Fibroblast of the aortic adventitia (primary cell): ENCODE results near the gene SOX8. TPM values are rescaled to one million over a fixed set of nuclear protein-coding genes. Genes with fewer than 3 reads are reported as not detected.

Source experiments
- DNase-seq: peaks from one replicate; pipeline ENCODE4 v3.0.0-alpha.2; 2010; ENCODE audit warnings: low read depth
- H3K4me3 ChIP-seq: 2 replicates; pipeline ENCODE4 v1.5.1; 2011; ENCODE audit warnings: low read depth, mild to moderate bottlenecking, control low read depth, low read length, moderate library complexity
- CTCF ChIP-seq: IDR thresholded peaks from 2 replicates; pipeline ENCODE4 v1.5.1; 2011; ENCODE audit warnings: mild to moderate bottlenecking, low read length, control low read depth, inconsistent platforms; ENCODE audit not compliant: insufficient read depth
- total RNA-seq: library from RNA; depleted of rRNA; stranded (reverse); fragments of >200 nt; gene quantifications from 2 replicates; pipeline ENCODE4 v1.2.3, GENCODE V29; 2012; ENCODE audit warnings: low replicate concordance

Gene SOX8
- total RNA-seq, 1 donor = 0.09 TPM

- DNase-seq = no peak
Observed at GRCh38 chr16:1003391-1004347, 22.1 kb downstream of the SOX8 start.

DNA sequence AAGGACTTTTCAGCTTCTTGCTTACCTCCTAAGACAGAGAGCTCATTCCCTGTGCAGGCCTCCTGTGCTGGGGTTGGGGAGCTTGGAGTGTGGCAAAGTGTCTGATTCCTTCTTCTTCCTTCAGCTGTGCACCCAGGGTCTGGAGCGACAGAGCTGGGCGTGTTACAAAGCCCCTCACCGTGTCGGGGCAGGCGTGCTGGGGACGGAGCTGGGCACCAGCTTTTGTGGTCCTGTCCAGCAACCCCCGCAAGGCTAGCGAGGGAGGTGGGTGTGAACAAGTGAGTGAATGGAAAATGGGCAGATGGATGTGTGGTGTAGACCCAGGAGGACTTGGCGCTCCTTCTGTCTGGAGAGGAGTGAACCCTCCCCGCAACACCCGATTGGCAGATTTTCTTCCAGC lies 23.7 kb downstream of the SOX8 start:
- TF ChIP-seq CTCF = no peak
- H3K4me3 ChIP-seq = no peak overlapping the region
- DNase-seq = no peak

More at GRCh38 chr16:1003391-1004347, 22.1 kb downstream of the SOX8 start:
- no peak overlapping the region for H3K4me3 ChIP-seq
- TF ChIP-seq CTCF = no peak

- DNase-seq = no peak
- H3K4me3 ChIP-seq = no peak overlapping the region
- TF ChIP-seq CTCF = no peak
Observed at GRCh38 chr16:1006781-1007180, 25.2 kb downstream of the SOX8 start.

GRCh38 chr16:1007284-1007850 lies 25.8 kb downstream of the SOX8 start:
- DNase-seq = no peak
- no peak for TF ChIP-seq CTCF

DNA sequence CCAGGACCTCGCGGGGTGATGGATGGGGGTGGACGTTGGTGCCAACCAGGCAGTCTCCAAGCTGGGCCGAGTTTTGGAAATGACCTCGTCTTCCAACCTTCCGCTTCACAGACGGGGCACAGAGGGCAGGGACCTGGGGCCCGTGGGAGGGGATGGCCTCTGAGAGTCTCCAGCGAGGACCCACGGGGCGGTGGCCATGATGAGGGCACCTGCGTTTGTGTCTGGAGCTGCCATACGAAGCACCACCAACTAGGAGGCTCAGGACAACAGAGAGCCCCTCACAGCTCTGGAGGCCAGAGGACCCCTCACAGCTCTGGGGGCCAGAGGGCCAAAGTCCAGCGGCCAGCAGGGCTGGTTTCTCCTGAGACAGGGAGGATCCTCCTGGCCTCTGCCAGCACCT lies 26.5 kb downstream of the SOX8 start:
- no peak overlapping the region for H3K4me3 ChIP-seq
- DNase-seq = no peak
- TF ChIP-seq CTCF = no peak

More at GRCh38 chr16:1007284-1007850, 25.8 kb downstream of the SOX8 start:
- H3K4me3 ChIP-seq = no peak overlapping the region

- no peak for TF ChIP-seq CTCF
- H3K4me3 ChIP-seq = no peak overlapping the region
- no peak for DNase-seq
Observed at GRCh38 chr16:1009358-1010150, 28.0 kb downstream of the SOX8 start.
